ENCODE results near the gene RIT1. TPM values are rescaled to one million over a fixed set of nuclear protein-coding genes. Genes with fewer than 3 reads are reported as not detected.
"Not testable (repeated sequence)": the region's sequence is repeated elsewhere in the genome, so short reads cannot be mapped to it uniquely, and the experiment has no call there.

Gene RIT1
- total and polyA plus RNA-seq, 3 donors from 2014 or later: 25.7 to 31.1 (median 26.1) TPM

GRCh38 chr1:155931332-155932038 lies 20.3 kb upstream of the RIT1 start:
- Histone ChIP-seq H3K9me3 (no peaks in the 10 kb centered on the region), H3K27ac (no peak overlapping the region), H3K36me3 (ENCODE audit: low read depth, missing control alignments) (no peaks in the 10 kb centered on the region), H3K4me3 (no peak overlapping the region), H3K27me3 (no peaks in the 10 kb centered on the region), H3K4me1 (peaks cover 39% of the 10 kb centered on the region)
- intact Hi-C loops (cut with DNase I; ENCODE audit: low total_unique reads): no loop called here
- TF ChIP-seq POLR2A (IDR thresholded peaks at IDR 0.05) (no peak), CTCF (IDR thresholded peaks at IDR 0.05) (no peak)
- DNase-seq: no peak
- WGBS, 2 donors: 66 to 73% methylated on average over 7 of the region's 7 CpGs

DNA sequence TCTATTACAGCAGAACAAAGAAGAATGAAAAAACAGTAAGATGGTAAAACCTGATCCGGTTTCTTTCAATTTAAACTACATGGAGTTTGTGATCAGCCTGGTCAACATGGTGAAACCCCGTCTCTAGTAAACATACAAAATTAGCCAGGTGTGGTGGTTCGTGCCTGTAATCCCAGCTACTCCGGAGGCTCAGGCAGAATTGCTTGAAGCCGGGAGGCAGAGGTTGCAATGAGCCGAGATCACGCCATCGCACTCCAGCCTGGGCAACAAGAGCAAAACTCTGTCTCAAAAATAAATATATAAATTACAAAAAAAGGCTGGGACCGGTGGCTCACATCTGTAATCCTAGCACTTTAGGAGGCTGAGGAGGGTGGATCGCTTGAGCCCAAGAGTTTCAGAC lies 19.6 kb upstream of the RIT1 start:
- H3K4me3 ChIP-seq; H3K36me3 ChIP-seq (ENCODE audit: low read depth, missing control alignments); H3K9me3 ChIP-seq; intact Hi-C loops (cut with DNase I; ENCODE audit: low total_unique reads); DNase-seq; H3K27ac ChIP-seq; H3K27me3 ChIP-seq: not testable (repeated sequence)
- WGBS, 2 donors: 68 to 76% methylated on average over 10 of the region's 10 CpGs
- peaks cover 39% of the 10 kb centered on the region for H3K4me1 ChIP-seq

- no peak for TF ChIP-seq POLR2A (IDR thresholded peaks at IDR 0.05)
- Histone ChIP-seq H3K36me3 (ENCODE audit: low read depth, missing control alignments) (no peaks in the 10 kb centered on the region), H3K4me1 (peaks cover 35% of the 10 kb centered on the region), H3K27me3 (no peaks in the 10 kb centered on the region), H3K9me3 (no peaks in the 10 kb centered on the region), H3K27ac (no peak overlapping the region), H3K4me3 (no peak overlapping the region)
- intact Hi-C loops (cut with DNase I; ENCODE audit: low total_unique reads): no loop called here
- no peak for DNase-seq
- WGBS, 2 donors: 73 to 74% methylated on average over 5 of the region's 5 CpGs
These were observed 17.9 kb upstream of the RIT1 start for GRCh38 chr1:155929057-155929456.

- intact Hi-C loops (cut with DNase I; ENCODE audit: low total_unique reads): no loop called here
- Histone ChIP-seq H3K9me3 (no peaks in the 10 kb centered on the region), H3K36me3 (ENCODE audit: low read depth, missing control alignments) (no peaks in the 10 kb centered on the region), H3K27ac (no peak overlapping the region), H3K27me3 (no peaks in the 10 kb centered on the region), H3K4me1 (peaks cover 6% of the 10 kb centered on the region), H3K4me3 (no peak overlapping the region)
- TF ChIP-seq POLR2A (IDR thresholded peaks at IDR 0.05): no peak
- TF ChIP-seq CTCF (IDR thresholded peaks at IDR 0.05): no peak
- WGBS, 2 donors: 84 to 95% methylated on average over 2 of the region's 2 CpGs
- no peak for DNase-seq
These were observed 14.4 kb upstream of the RIT1 start for GRCh38 chr1:155925506-155925905.

DNA sequence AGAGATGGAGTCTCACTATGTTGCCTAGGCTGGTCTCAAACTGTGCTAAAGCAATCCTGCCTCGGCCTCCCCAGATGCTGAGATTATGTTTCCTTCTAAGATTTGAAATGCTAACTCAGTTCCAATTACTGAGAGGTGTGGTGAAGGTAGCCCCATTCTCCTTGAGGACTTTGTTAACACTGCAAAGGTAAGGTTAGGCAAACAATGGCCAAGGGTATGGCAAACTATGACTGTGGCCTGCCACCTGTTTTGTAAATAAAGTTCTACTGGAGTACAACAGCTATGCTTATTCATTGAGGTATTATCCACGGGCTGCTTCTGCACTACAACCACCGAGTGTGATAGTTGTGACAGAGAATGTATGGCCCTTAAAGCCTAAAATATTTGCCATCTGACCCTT lies 9.6 kb upstream of the RIT1 start:
- no peak for DNase-seq
- H3K9me3 ChIP-seq: no peaks in the 10 kb centered on the region
- intact Hi-C loops (cut with DNase I; ENCODE audit: low total_unique reads): no loop called here
- no peaks in the 10 kb centered on the region for H3K36me3 ChIP-seq (ENCODE audit: low read depth, missing control alignments)
- WGBS, 2 donors: 93 to 94% methylated on average over 3 of the region's 3 CpGs
- H3K27ac ChIP-seq: no peak overlapping the region
- no peak for TF ChIP-seq POLR2A (IDR thresholded peaks at IDR 0.05)
- TF ChIP-seq CTCF (IDR thresholded peaks at IDR 0.05): no peak
- H3K27me3 ChIP-seq: no peaks in the 10 kb centered on the region
- H3K4me1 ChIP-seq: no peaks in the 10 kb centered on the region
- H3K4me3 ChIP-seq: no peak overlapping the region

DNA sequence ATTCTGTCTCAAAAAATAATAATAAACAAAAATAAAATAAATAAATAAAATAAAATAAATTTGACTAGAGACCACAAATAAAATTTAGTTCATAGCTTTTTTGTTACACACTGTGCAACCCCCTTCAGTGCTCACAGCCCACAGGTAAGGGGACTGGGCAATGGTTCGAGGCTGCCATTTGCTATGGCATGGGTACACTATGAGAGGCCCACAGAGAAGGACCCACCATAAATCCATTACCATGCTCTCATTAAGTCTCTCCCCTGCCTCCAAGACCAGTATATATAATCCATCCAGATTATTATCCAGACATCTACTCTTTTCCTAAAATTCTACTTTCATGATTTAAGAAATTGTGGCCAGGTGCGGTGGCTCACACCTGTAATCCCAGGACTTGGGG lies 8.7 kb upstream of the RIT1 start:
- Histone ChIP-seq H3K9me3 (no peaks in the 10 kb centered on the region), H3K4me1 (no peaks in the 10 kb centered on the region), H3K27me3 (no peaks in the 10 kb centered on the region), H3K27ac (no peak overlapping the region), H3K36me3 (ENCODE audit: low read depth, missing control alignments) (no peaks in the 10 kb centered on the region), H3K4me3 (no peak overlapping the region)
- intact Hi-C loops (cut with DNase I; ENCODE audit: low total_unique reads): no loop called here
- 89 to 98% methylated on average over 2 of the region's 2 CpGs for WGBS, 2 donors
- no peak for TF ChIP-seq POLR2A (IDR thresholded peaks at IDR 0.05)
- TF ChIP-seq CTCF (IDR thresholded peaks at IDR 0.05): no peak
- DNase-seq: no peak

All from testis (tissue), 3 donors.